Smooth muscle cell of the brain vasculature (primary cell): ENCODE results near the gene GPR39.
A peak's percentile ranks its signal among the peaks of the same experiment; 100 is the strongest.
"Not testable (repeated sequence)": the region's sequence is repeated elsewhere in the genome, so short reads cannot be mapped to it uniquely, and the experiment has no call there.

Experiments
- DNase-seq: peaks from one replicate; pipeline ENCODE4 v3.0.0-alpha.2; 2012; ENCODE audit warnings: low read depth, low spot score

GPR39 gene

GRCh38 chr2:132489150-132489549 is 72.5 kb downstream of the GPR39 start:
- DNase-seq: no peak

- no peak for DNase-seq
Measured at GRCh38 chr2:132495881-132496280, 79.3 kb downstream of the GPR39 start.

- no peak for DNase-seq
Measured at GRCh38 chr2:132496555-132496954, 80.0 kb downstream of the GPR39 start.

GRCh38 chr2:132497591-132497990 is 81.0 kb downstream of the GPR39 start:
- no peak for DNase-seq

GRCh38 chr2:132503701-132504100 is 87.1 kb downstream of the GPR39 start:
- DNase-seq: no peak

- no peak for DNase-seq
Measured at GRCh38 chr2:132515010-132515409, 98.4 kb downstream of the GPR39 start.

GRCh38 chr2:132517386-132517785 is 100.8 kb downstream of the GPR39 start:
- no peak for DNase-seq

GRCh38 chr2:132518302-132518701 is 101.7 kb downstream of the GPR39 start:
- no peak for DNase-seq

- DNase-seq: no peak
Measured at GRCh38 chr2:132519566-132519965, 103.0 kb downstream of the GPR39 start.

- peak; percentile 7 for DNase-seq
Measured at GRCh38 chr2:132521341-132521740, 104.7 kb downstream of the GPR39 start.

GRCh38 chr2:132522901-132523300 is 106.3 kb downstream of the GPR39 start:
- DNase-seq: no peak

- DNase-seq: not testable (repeated sequence)
Measured at GRCh38 chr2:132537061-132537460, 120.5 kb downstream of the GPR39 start.

GRCh38 chr2:132538331-132538855 is 121.8 kb downstream of the GPR39 start:
- DNase-seq: no peak

GRCh38 chr2:132540166-132540565 is 123.6 kb downstream of the GPR39 start:
- DNase-seq: no peak

GRCh38 chr2:132542953-132543569 is 126.5 kb downstream of the GPR39 start:
- DNase-seq: no peak

GRCh38 chr2:132544006-132544630 is 127.5 kb downstream of the GPR39 start:
- DNase-seq: no peak

GRCh38 chr2:132547090-132547687 is 130.6 kb downstream of the GPR39 start:
- peak; percentile 56 for DNase-seq

- no peak for DNase-seq
Measured at GRCh38 chr2:132549935-132550670, 133.5 kb downstream of the GPR39 start.

GRCh38 chr2:132550946-132551345 is 134.3 kb downstream of the GPR39 start:
- DNase-seq: no peak

- DNase-seq: no peak
Measured at GRCh38 chr2:132557694-132558093, 141.1 kb downstream of the GPR39 start.

GRCh38 chr2:132559326-132559725 is 142.7 kb downstream of the GPR39 start:
- no peak for DNase-seq

- DNase-seq: no peak
Measured at GRCh38 chr2:132559921-132560320, 143.3 kb downstream of the GPR39 start.
